ENCODE data around the gene PTPN14.
"Not testable (repeated sequence)": the region's sequence is repeated elsewhere in the genome, so short reads cannot be mapped to it uniquely, and the experiment has no call there.

The PTPN14 gene

DNA sequence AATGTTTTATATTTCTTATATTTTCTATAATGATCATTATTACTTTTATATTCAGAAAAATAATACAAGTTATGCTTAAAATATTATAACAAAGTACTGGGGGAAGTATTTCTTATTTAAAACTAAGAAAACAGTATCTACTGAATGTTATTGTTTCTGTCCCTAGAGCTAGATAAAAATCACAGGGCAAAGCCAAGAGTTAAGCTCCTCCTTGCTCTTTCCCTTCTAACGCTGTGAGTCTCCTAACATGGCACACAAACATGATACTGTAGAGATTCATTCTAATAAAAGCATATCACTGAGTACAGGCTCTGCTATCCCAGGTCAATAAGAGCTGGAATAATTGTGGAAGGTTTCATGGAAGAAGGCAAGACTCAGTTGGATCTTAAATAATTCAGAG is 53.4 kb downstream of the PTPN14 start:
- ChIA-PET POLR2A (no interaction called here), CTCF (no interaction called here)
- TF ChIP-seq, protein P1, sequence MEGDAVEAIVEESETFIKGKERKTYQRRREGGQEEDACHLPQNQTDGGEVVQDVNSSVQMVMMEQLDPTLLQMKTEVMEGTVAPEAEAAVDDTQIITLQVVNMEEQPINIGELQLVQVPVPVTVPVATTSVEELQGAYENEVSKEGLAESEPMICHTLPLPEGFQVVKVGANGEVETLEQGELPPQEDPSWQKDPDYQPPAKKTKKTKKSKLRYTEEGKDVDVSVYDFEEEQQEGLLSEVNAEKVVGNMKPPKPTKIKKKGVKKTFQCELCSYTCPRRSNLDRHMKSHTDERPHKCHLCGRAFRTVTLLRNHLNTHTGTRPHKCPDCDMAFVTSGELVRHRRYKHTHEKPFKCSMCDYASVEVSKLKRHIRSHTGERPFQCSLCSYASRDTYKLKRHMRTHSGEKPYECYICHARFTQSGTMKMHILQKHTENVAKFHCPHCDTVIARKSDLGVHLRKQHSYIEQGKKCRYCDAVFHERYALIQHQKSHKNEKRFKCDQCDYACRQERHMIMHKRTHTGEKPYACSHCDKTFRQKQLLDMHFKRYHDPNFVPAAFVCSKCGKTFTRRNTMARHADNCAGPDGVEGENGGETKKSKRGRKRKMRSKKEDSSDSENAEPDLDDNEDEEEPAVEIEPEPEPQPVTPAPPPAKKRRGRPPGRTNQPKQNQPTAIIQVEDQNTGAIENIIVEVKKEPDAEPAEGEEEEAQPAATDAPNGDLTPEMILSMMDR (IDR thresholded peaks at IDR 0.05; ENCODE audit: control extremely low read depth, extremely low read depth, low read depth, missing control alignments), result no peak
- no peak for DNase-seq (ENCODE audit: extremely low spot score)

DNA sequence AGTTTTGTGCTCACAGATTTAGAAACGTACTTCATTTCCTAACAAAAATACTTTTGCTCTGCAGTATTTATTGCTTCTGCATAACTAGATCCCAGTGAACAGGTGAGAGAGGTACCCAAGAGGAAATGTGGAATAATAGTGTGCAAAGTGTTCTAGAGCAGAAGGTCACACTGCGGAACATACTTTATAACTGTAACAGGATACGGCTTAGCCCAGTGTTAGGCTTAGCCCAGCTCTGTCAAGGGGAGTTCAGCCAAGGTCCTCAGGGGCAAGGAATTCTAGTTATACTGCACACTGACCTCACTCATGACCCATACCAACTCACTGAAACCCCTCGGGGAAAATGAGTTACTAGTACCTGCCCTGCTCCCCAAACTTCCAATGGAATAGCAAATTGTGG is 55.3 kb downstream of the PTPN14 start:
- TF ChIP-seq, protein P1 (IDR thresholded peaks at IDR 0.05; ENCODE audit: control extremely low read depth, extremely low read depth, low read depth, missing control alignments), result no peak
- DNase-seq (ENCODE audit: extremely low spot score), result no peak
- ChIA-PET POLR2A (no interaction called here), CTCF (no interaction called here)

DNA sequence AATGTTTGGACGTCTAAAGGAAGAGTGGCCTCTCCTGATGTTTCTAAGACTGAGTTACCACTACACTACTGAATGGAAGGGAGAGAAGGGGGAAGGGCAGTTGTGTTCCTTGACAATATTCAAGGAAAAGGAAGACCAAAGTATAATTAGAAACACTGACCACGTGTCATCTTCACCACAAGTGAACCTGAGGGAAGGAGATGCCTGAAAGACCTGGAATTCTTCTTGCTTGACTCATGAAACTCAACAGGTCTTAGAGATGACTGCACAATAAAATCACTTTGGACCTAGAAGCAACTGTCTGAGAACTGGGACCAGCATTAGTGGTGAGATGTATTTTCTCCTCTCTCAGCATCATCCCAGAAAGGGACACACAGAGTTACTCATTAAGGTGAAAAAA is 56.7 kb downstream of the PTPN14 start:
- CTCF ChIA-PET, result no interaction called here
- POLR2A ChIA-PET, result no interaction called here
- TF ChIP-seq, protein P1 (IDR thresholded peaks at IDR 0.05; ENCODE audit: control extremely low read depth, extremely low read depth, low read depth, missing control alignments), result no peak
- no peak for DNase-seq (ENCODE audit: extremely low spot score)

DNA sequence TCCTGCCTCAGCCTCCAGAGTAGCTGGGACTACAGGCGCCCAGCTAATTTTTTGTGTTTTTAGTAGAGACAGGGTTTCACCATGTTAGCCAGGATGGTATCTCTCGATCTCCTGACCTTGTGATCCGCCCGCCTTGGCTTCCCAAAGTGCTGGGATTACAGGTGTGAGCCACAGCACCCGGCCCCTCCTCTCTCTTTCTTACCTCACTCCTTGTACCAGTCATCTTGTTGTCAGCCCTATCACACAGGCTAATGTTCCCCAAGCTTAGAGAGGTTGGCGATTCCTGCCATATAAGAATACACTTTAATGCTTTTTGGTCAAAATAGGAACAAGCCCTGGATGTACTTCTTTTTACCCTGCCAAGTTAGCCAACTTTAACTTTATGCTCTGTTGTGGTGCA is 57.2 kb downstream of the PTPN14 start:
- POLR2A ChIA-PET; DNase-seq (ENCODE audit: extremely low spot score); CTCF ChIA-PET: not testable (repeated sequence)

DNA sequence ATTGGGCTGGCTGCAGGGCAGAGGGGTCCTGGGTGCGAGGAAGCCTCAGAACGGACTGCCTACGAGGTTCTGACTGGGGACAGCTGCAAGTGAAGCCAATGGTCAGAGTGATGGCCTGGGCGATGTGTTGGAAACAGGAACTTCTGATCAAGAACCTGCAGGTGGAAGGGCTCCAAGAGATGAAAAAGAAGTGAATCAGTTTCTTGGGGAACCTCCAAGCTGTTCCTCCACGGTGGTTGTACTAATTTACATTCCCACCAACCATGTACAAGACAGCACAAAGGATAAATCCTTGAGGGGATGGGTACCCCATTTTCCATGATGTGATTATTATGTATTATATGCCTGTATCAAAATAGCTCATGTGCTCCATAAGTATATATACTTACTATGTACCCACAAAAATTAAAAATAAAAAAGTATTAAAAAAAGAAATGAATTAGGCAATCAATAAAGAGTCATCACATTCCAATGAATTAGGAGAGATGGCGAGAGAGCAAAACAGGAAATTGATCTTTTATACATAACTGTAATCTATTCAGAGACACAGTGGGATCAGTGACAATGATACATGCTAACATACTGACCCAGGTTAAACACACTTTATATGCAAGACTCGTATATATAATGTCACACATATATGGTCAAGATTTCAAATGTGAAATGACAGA is 58.1 kb downstream of the PTPN14 start:
- DNase-seq (ENCODE audit: extremely low spot score), result no peak
- POLR2A ChIA-PET, result no interaction called here
- TF ChIP-seq, protein P1 (IDR thresholded peaks at IDR 0.05; ENCODE audit: control extremely low read depth, extremely low read depth, low read depth, missing control alignments), result no peak
- CTCF ChIA-PET, result interaction anchor here (1.0 kb wide), 1 partner anchor 18 kb away, joined by 3 read pairs; no protein-coding TSS in a partner anchor

DNA sequence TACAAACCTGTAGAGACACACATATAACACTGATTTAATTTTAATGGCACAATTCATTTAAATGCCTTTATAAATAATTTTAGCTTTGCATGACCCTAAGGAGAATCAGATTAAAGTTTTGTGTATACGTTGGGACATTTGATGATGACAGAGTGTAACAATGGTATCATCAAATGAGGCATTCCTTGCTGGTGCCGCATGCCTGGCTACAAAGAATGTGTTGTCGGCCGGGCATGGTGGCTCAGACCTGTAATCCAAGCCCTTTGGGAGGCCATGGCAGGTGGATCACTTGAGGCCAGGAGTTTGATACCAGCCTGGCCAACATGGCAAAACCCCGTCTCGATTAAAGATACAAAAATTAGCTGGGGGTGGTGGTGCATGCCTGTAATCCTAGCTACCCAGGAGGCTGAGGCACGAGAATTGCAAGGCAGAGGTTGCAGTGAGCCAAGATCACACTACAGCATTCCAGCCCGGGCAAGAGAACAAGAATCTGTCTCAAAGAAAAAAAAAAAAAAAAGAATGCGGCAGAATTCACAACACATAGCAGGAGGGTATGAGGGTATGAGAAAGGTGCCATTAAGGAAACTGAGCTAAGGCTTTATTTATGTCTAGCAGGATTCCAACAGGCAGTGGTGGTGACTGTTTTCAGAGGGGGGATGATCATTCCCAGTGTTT is 58.9 kb downstream of the PTPN14 start:
- ChIA-PET CTCF (interaction anchor here (1.0 kb wide), 1 partner anchor 17 kb away, joined by 3 read pairs; no protein-coding TSS in a partner anchor), POLR2A (no interaction called here)
- TF ChIP-seq, protein P1 (IDR thresholded peaks at IDR 0.05; ENCODE audit: control extremely low read depth, extremely low read depth, low read depth, missing control alignments), result no peak
- no peak for DNase-seq (ENCODE audit: extremely low spot score)

DNA sequence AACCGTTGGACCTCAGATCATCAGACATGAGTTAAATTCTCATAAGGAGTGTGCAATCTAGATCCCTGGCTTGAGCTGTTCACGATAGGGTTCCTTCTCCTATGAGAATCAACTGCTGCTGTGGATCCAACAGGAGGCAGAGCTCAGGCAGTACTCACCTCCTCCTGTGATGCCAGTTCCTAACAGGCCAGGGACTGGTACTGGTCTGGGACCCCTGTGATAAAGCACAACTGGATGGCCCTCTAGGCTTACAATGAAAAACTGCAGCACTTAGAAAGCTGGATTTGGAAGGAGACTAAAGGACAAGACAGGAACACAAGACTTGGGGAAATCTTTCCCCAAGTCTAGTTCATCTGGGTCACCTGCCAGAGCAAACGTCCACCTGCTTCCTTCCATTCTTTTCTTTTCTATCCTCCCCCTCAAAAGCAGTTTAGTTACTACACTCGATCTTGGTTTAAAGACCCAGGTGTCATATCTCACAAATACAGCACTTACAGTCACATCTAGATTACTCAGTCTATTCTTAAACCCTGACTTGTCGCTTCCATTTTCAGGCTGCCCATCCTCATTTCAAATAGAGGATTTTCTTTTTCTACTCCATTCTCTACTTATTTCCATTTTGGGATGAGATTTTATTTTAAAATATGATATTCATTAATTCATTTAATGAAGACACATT is 59.8 kb downstream of the PTPN14 start:
- DNase-seq (ENCODE audit: extremely low spot score), result no peak
- POLR2A ChIA-PET, result no interaction called here
- CTCF ChIA-PET, result no interaction called here
- TF ChIP-seq, protein P1 (IDR thresholded peaks at IDR 0.05; ENCODE audit: control extremely low read depth, extremely low read depth, low read depth, missing control alignments), result no peak
